ENCODE data around the gene PTPN6. TPM values are rescaled to one million over a fixed set of nuclear protein-coding genes. Genes with fewer than 3 reads are reported as not detected.

Gene PTPN6
- polyA plus RNA-seq, 1 donor = 34.6 TPM

GRCh38 chr12:6914246-6914946 lies 36.8 kb upstream of the PTPN6 start, which contains the start of gene ENO2:
Gene ENO2, plus strand, starts transcription at chr12:6914580. Its CDS starts 1,253 bp downstream, at chr12:6915833.
- Histone ChIP-seq H3K36me3 (ENCODE audit: control insufficient read depth, insufficient read depth, low read length) (no peaks in the 10 kb centered on the region), H3K27me3 (ENCODE audit: control insufficient read depth, insufficient read depth, low read length) (peaks cover 46% of the 10 kb centered on the region), H3K4me3 (ENCODE audit: low read length) (peak within 1 kb of the TSS; percentile 42), H3K9me3 (ENCODE audit: control insufficient read depth, low read depth, low read length) (peaks cover 4% of the 10 kb centered on the region), H3K4me1 (ENCODE audit: control insufficient read depth, insufficient read depth, low read length) (peaks cover 12% of the 10 kb centered on the region), H3K27ac (ENCODE audit: low read length) (no peak within 1 kb of the TSS)
- no CpG with 5 or more reads among the region's 68 CpGs for WGBS (ENCODE audit: insufficient coverage, low lambda C conversion rate)
- peak; percentile 61 to 77 for DNase-seq

- Histone ChIP-seq H3K27me3 (ENCODE audit: control insufficient read depth, insufficient read depth, low read length) (peaks cover 42% of the 10 kb centered on the region), H3K4me3 (ENCODE audit: low read length) (peak overlapping the region; percentile 42), H3K4me1 (ENCODE audit: control insufficient read depth, insufficient read depth, low read length) (peaks cover 12% of the 10 kb centered on the region), H3K9me3 (ENCODE audit: control insufficient read depth, low read depth, low read length) (peaks cover 4% of the 10 kb centered on the region), H3K36me3 (ENCODE audit: control insufficient read depth, insufficient read depth, low read length) (no peaks in the 10 kb centered on the region), H3K27ac (ENCODE audit: low read length) (no peak overlapping the region)
- WGBS (ENCODE audit: insufficient coverage, low lambda C conversion rate) = 8% methylated on average over 2 of the region's 29 CpGs
- DNase-seq = no peak
These were observed 36.0 kb upstream of the PTPN6 start for GRCh38 chr12:6914947-6915788.

DNA sequence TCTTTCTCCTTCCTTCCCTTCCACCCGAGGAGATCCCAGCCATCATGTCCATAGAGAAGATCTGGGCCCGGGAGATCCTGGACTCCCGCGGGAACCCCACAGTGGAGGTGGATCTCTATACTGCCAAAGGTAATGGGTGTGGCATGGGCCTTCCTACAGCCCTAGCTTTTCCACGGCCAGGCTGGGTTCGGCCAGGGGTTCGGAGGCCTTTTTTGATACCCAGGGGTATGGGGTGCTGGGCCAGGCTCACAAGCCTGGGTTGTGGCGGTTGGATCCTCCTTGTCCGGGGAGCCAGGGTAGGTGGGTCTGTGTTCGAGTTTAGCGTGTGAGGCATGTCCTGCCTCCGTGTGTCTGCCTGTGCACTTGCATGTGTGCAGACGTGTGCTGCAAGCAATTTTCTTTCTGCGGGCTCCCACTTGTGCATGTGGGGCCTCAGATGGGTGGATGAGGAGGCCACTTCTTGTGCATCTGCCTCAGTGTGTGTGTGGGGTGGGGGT lies 35.3 kb upstream of the PTPN6 start:
- peaks cover 42% of the 10 kb centered on the region for H3K27me3 ChIP-seq (ENCODE audit: control insufficient read depth, insufficient read depth, low read length)
- WGBS (ENCODE audit: insufficient coverage, low lambda C conversion rate) = no CpG with 5 or more reads among the region's 14 CpGs
- peaks cover 4% of the 10 kb centered on the region for H3K9me3 ChIP-seq (ENCODE audit: control insufficient read depth, low read depth, low read length)
- no peak overlapping the region for H3K27ac ChIP-seq (ENCODE audit: low read length)
- H3K4me3 ChIP-seq (ENCODE audit: low read length) = no peak overlapping the region
- H3K4me1 ChIP-seq (ENCODE audit: control insufficient read depth, insufficient read depth, low read length) = peaks cover 12% of the 10 kb centered on the region
- DNase-seq = no peak
- H3K36me3 ChIP-seq (ENCODE audit: control insufficient read depth, insufficient read depth, low read length) = no peaks in the 10 kb centered on the region

GRCh38 chr12:6916426-6917200 lies 34.5 kb upstream of the PTPN6 start:
- H3K27ac ChIP-seq (ENCODE audit: low read length) = no peak overlapping the region
- DNase-seq = no peak
- peaks cover 4% of the 10 kb centered on the region for H3K9me3 ChIP-seq (ENCODE audit: control insufficient read depth, low read depth, low read length)
- peaks cover 12% of the 10 kb centered on the region for H3K4me1 ChIP-seq (ENCODE audit: control insufficient read depth, insufficient read depth, low read length)
- WGBS (ENCODE audit: insufficient coverage, low lambda C conversion rate) = 90% methylated on average over 2 of the region's 11 CpGs
- no peaks in the 10 kb centered on the region for H3K36me3 ChIP-seq (ENCODE audit: control insufficient read depth, insufficient read depth, low read length)
- H3K4me3 ChIP-seq (ENCODE audit: low read length) = no peak overlapping the region
- H3K27me3 ChIP-seq (ENCODE audit: control insufficient read depth, insufficient read depth, low read length) = peaks cover 39% of the 10 kb centered on the region

DNA sequence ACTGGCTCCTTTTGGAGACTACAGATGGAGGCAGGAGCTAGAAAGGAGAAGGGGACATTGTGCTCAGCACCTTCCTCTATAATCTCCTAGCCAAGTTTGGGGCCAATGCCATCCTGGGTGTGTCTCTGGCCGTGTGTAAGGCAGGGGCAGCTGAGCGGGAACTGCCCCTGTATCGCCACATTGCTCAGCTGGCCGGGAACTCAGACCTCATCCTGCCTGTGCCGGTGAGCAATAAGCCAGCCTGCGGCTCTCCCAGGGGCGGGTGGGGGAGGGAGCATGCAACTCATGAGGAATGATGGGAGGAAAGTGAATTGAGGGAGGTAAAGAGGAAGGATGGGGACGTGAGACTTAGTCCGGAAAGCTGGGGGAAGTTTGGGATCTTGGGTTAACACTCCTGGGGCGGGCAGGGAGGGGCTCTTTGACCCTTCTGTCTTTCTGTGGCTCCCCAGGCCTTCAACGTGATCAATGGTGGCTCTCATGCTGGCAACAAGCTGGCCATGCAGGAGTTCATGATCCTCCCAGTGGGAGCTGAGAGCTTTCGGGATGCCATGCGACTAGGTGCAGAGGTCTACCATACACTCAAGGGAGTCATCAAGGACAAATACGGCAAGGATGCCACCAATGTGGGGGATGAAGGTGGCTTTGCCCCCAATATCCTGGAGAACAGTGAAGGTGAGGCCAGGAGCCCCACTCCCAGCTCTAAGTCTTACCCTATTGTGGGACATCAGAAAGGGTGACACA lies 33.5 kb upstream of the PTPN6 start:
- Histone ChIP-seq H3K27me3 (ENCODE audit: control insufficient read depth, insufficient read depth, low read length) (peaks cover 30% of the 10 kb centered on the region), H3K4me3 (ENCODE audit: low read length) (no peak overlapping the region), H3K9me3 (ENCODE audit: control insufficient read depth, low read depth, low read length) (peaks cover 4% of the 10 kb centered on the region), H3K4me1 (ENCODE audit: control insufficient read depth, insufficient read depth, low read length) (peaks cover 12% of the 10 kb centered on the region), H3K36me3 (ENCODE audit: control insufficient read depth, insufficient read depth, low read length) (no peaks in the 10 kb centered on the region), H3K27ac (ENCODE audit: low read length) (no peak overlapping the region)
- DNase-seq = no peak
- no CpG with 5 or more reads among the region's 14 CpGs for WGBS (ENCODE audit: insufficient coverage, low lambda C conversion rate)

GRCh38 chr12:6919588-6919987 lies 31.6 kb upstream of the PTPN6 start:
- Histone ChIP-seq H3K27ac (ENCODE audit: low read length) (no peak overlapping the region), H3K36me3 (ENCODE audit: control insufficient read depth, insufficient read depth, low read length) (no peaks in the 10 kb centered on the region)
- no CpG with 5 or more reads among the region's 7 CpGs for WGBS (ENCODE audit: insufficient coverage, low lambda C conversion rate)

GRCh38 chr12:6921539-6921938 lies 29.6 kb upstream of the PTPN6 start:
- DNase-seq = no peak
- peaks cover 2% of the 10 kb centered on the region for H3K27me3 ChIP-seq (ENCODE audit: control insufficient read depth, insufficient read depth, low read length)
- no peak overlapping the region for H3K4me3 ChIP-seq (ENCODE audit: low read length)
- no CpG with 5 or more reads among the region's 7 CpGs for WGBS (ENCODE audit: insufficient coverage, low lambda C conversion rate)
- peaks cover 20% of the 10 kb centered on the region for H3K4me1 ChIP-seq (ENCODE audit: control insufficient read depth, insufficient read depth, low read length)
- H3K27ac ChIP-seq (ENCODE audit: low read length) = no peak overlapping the region
- no peaks in the 10 kb centered on the region for H3K36me3 ChIP-seq (ENCODE audit: control insufficient read depth, insufficient read depth, low read length)
- no peaks in the 10 kb centered on the region for H3K9me3 ChIP-seq (ENCODE audit: control insufficient read depth, low read depth, low read length)

More at GRCh38 chr12:6919588-6919987, 31.6 kb upstream of the PTPN6 start:
- DNase-seq = no peak
- Histone ChIP-seq H3K27me3 (ENCODE audit: control insufficient read depth, insufficient read depth, low read length) (peaks cover 15% of the 10 kb centered on the region), H3K9me3 (ENCODE audit: control insufficient read depth, low read depth, low read length) (no peaks in the 10 kb centered on the region), H3K4me1 (ENCODE audit: control insufficient read depth, insufficient read depth, low read length) (peaks cover 9% of the 10 kb centered on the region), H3K4me3 (ENCODE audit: low read length) (no peak overlapping the region)

DNA sequence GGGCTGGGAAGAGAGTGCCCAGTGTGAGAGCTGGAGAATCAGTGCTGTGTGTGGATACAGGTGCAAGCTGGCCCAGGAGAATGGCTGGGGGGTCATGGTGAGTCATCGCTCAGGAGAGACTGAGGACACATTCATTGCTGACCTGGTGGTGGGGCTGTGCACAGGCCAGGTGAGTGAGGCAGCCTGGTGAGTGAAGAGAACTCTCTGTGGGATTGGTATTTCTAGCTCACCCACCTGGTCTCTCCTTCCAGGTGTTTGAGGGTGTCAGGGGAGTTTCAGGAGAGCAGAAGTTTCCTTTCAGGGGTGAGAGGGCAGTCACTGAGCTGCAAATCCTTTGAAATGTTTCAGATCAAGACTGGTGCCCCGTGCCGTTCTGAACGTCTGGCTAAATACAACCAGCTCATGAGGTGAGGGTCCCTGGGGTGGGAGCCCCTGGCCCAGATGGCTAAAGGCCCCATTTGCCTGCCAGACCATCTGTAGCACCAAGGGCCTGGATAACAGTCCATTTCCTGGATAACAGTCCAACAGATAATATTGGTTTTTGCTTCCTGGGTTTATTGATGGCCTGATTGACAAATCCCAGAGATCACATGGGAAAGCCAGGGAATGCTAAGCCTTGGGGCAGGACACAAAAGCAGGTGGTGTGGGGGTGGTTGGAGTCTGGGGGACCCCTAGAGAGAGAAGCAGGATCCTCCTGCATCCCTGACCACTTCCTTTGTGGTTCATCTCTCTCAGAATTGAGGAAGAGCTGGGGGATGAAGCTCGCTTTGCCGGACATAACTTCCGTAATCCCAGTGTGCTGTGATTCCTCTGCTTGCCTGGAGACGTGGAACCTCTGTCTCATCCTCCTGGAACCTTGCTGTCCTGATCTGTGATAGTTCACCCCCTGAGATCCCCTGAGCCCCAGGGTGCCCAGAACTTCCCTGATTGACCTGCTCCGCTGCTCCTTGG lies 28.9 kb upstream of the PTPN6 start:
- Histone ChIP-seq H3K27ac (ENCODE audit: low read length) (no peak overlapping the region), H3K9me3 (ENCODE audit: control insufficient read depth, low read depth, low read length) (no peaks in the 10 kb centered on the region), H3K4me3 (ENCODE audit: low read length) (no peak overlapping the region), H3K36me3 (ENCODE audit: control insufficient read depth, insufficient read depth, low read length) (no peaks in the 10 kb centered on the region), H3K4me1 (ENCODE audit: control insufficient read depth, insufficient read depth, low read length) (peaks cover 26% of the 10 kb centered on the region), H3K27me3 (ENCODE audit: control insufficient read depth, insufficient read depth, low read length) (no peaks in the 10 kb centered on the region)
- no peak for DNase-seq
- WGBS (ENCODE audit: insufficient coverage, low lambda C conversion rate) = no CpG with 5 or more reads among the region's 9 CpGs

All from large intestine (tissue), 3 donors.